ENCODE data around the gene CCDC127. TPM values are rescaled to one million over a fixed set of nuclear protein-coding genes. Genes with fewer than 3 reads are reported as not detected.

CCDC127 gene
- total RNA-seq, 2 donors from 2014 or later: 2.7 to 7.8 TPM

DNA sequence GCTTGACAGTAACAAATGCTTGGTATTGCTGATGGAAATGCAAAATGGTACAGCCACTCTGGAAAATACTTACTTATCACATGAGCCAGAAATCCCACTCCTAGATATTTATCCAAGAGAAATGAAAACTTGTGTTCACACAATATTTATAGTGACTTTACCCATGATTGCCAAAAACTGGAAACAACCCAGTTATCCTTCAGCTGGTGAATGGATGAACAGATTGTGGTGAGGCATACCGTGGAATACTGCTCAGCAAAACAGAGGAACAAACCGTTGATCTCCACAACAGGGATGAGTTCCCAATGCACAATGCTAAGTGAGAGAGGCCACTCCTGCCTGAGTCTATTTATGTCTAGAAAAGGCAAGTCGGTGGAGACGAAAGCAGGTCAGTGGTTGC lies 67.2 kb downstream of the CCDC127 start:
- Histone ChIP-seq H3K27ac (no peak overlapping the region), H3K4me3 (no peak overlapping the region), H3K9me3 (peaks cover 14% of the 10 kb centered on the region), H3K27me3 (replicated peaks; ENCODE audit: insufficient read depth) (no peaks in the 10 kb centered on the region), H3K4me1 (ENCODE audit: control insufficient read depth in 1 of 2, low read depth in 2 of 2) (no peaks in the 10 kb centered on the region), H3K36me3 (no peaks in the 10 kb centered on the region)
- DNase-seq (ENCODE audit: low spot score): no peak
- no peak for ATAC-seq (ENCODE audit: insufficient number of reproducible peaks, low FRiP score, low read depth)
- TF ChIP-seq, protein P1, sequence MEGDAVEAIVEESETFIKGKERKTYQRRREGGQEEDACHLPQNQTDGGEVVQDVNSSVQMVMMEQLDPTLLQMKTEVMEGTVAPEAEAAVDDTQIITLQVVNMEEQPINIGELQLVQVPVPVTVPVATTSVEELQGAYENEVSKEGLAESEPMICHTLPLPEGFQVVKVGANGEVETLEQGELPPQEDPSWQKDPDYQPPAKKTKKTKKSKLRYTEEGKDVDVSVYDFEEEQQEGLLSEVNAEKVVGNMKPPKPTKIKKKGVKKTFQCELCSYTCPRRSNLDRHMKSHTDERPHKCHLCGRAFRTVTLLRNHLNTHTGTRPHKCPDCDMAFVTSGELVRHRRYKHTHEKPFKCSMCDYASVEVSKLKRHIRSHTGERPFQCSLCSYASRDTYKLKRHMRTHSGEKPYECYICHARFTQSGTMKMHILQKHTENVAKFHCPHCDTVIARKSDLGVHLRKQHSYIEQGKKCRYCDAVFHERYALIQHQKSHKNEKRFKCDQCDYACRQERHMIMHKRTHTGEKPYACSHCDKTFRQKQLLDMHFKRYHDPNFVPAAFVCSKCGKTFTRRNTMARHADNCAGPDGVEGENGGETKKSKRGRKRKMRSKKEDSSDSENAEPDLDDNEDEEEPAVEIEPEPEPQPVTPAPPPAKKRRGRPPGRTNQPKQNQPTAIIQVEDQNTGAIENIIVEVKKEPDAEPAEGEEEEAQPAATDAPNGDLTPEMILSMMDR (IDR thresholded peaks at IDR 0.05): no peak

DNA sequence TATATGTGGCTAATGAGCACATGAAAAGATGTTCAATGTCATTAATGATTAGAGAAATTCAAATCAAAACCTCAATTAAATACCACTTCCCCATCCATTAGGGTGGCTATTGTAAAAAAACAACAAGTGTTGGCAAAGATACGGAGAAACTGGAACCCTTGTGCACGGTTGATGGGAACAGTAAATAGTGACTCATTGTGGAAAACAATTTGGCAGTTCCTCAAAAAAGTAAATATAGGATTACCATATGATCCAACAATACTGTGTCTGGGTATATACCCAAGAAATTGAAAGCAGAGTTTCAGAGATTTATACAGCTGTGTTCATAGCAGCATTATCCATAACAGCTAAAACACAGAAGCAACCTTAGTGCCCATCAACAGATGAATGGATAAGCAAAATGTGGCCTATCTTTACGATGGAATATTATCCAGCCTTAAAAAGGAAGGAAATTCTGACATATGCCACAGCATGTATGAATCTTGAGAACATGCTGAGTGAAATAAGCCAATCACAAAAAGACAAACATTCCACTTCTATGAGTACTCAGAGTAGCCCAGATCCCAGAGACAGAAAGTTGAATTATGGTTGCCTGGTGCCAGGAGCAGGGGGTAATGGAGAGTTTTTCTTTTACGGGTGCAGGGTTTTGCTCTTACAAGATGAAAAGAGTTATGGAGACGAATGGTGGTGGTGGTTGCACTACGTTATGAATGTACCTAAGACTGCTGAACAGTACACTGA lies 68.0 kb downstream of the CCDC127 start:
- ATAC-seq (ENCODE audit: insufficient number of reproducible peaks, low FRiP score, low read depth) (no peak), DNase-seq (ENCODE audit: low spot score) (no peak)
- peaks cover 14% of the 10 kb centered on the region for H3K9me3 ChIP-seq
- H3K27ac ChIP-seq: no peak overlapping the region
- H3K27me3 ChIP-seq (replicated peaks; ENCODE audit: insufficient read depth): no peaks in the 10 kb centered on the region
- no peaks in the 10 kb centered on the region for H3K4me1 ChIP-seq (ENCODE audit: control insufficient read depth in 1 of 2, low read depth in 2 of 2)
- no peak overlapping the region for H3K4me3 ChIP-seq
- no peaks in the 10 kb centered on the region for H3K36me3 ChIP-seq
- TF ChIP-seq, protein P1 (IDR thresholded peaks at IDR 0.05): no peak

DNA sequence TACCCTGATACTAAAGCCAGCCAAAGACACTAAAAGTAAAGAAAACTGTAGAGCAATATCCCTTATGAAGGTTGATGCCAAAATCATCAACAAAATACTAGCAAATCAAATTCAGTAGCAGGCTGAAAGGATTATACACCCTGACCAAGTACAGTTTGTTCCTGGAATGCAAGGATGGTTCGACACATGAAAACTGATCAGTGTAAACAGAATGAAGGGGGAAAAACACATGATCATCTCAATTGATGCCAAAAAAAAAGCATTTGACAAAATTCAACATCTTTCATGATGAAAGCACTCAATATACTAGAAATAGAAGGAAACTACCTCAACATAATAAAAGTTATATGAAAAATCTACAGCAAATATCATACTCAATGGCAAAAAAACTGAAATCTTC lies 70.2 kb downstream of the CCDC127 start:
- Histone ChIP-seq H3K9me3 (peaks cover 14% of the 10 kb centered on the region), H3K27me3 (replicated peaks; ENCODE audit: insufficient read depth) (no peaks in the 10 kb centered on the region), H3K36me3 (no peaks in the 10 kb centered on the region), H3K4me1 (ENCODE audit: control insufficient read depth in 1 of 2, low read depth in 2 of 2) (no peaks in the 10 kb centered on the region), H3K4me3 (no peak overlapping the region), H3K27ac (no peak overlapping the region)
- ATAC-seq (ENCODE audit: insufficient number of reproducible peaks, low FRiP score, low read depth): no peak
- TF ChIP-seq, protein P1 (IDR thresholded peaks at IDR 0.05): no peak
- DNase-seq (ENCODE audit: low spot score): no peak

Other genes with a start within 250 kb of the CCDC127 start
- gene PLEKHG4B, start 126.0 kb downstream of the CCDC127 start, total RNA-seq: under 1 TPM; under 0.01 to 0.28 TPM
- not detected for gene LRRC14B, start 26.7 kb downstream of the CCDC127 start, total RNA-seq
- gene SDHA, start 167 bp upstream of the CCDC127 start, total RNA-seq: 10 to 100 TPM; 59.6 to 70.5 TPM
- 10 to 100 TPM; 65.5 to 91.1 TPM for gene PDCD6, start 53.5 kb upstream of the CCDC127 start, total RNA-seq
- gene AHRR, start 103.6 kb upstream of the CCDC127 start, total RNA-seq: 1 to 10 TPM in 1 of 2 donors, under 1 TPM in 1; 0.85 to 3.1 TPM
- 10 to 100 TPM; 34.5 to 79.7 TPM for gene EXOC3, start 225.0 kb upstream of the CCDC127 start, total RNA-seq